H1 (cell line): ENCODE results near the gene TOP2B. TPM values are rescaled to one million over a fixed set of nuclear protein-coding genes. Genes with fewer than 3 reads are reported as not detected.

Experiments
- CTCF ChIA-PET: fragments of 300-600 bp; sonication (Branson Sonifier 250); formaldehyde crosslinking; loops from one replicate; lab custom pipeline; 2021; ENCODE audit not compliant: partially characterized antibody; lab: Charles Lee
- POLR2A ChIA-PET: fragments of 300-600 bp; sonication (Branson Sonifier 250); formaldehyde crosslinking; loops from one replicate; lab custom pipeline; 2021; ENCODE audit warnings: inconsistent platforms; ENCODE audit not compliant: partially characterized antibody; lab: Charles Lee
- DNase-seq, 2 experiments: peaks; one replicate each; pipeline versions ENCODE4 v3.0.0 to v3.0.0-alpha.2; 2010 to 2022; ENCODE audit warnings: low spot score in 2 of 2, low read depth in 1 of 2, mixed read lengths in 1 of 2
- FAIRE-seq: peaks from 2 replicates; lab custom pipeline; 2011; peaks lifted over from hg19 to GRCh38; lab: Jason Lieb, UNC
- H2AFZ ChIP-seq: 2 replicates; pipeline ENCODE4 v1.8.1; 2012; ENCODE audit warnings: low read length, inconsistent platforms
- H2AK5ac ChIP-seq: 2 replicates; pipeline ENCODE4 v1.6.1; 2013; ENCODE audit warnings: low read depth, low read length
- H2BK120ac ChIP-seq: replicated peaks from 2 replicates; pipeline ENCODE3; 2013; ENCODE audit warnings: low read depth, low read length, inconsistent platforms
- H2BK12ac ChIP-seq: 2 replicates; pipeline ENCODE4 v1.6.1; 2013; ENCODE audit warnings: low read depth, low read length
- H2BK15ac ChIP-seq: 2 replicates; pipeline ENCODE4 v1.6.1; 2013; ENCODE audit warnings: low read length
- H2BK20ac ChIP-seq: 2 replicates; pipeline ENCODE4 v1.6.1; 2013; ENCODE audit warnings: low read length
- H2BK5ac ChIP-seq: 2 replicates; pipeline ENCODE4 v1.6.1; 2013; ENCODE audit warnings: low read depth, low read length
- H3K14ac ChIP-seq: 2 replicates; pipeline ENCODE4 v1.6.1; 2013; ENCODE audit warnings: inconsistent platforms; ENCODE audit not compliant: insufficient read length
- H3K18ac ChIP-seq: 2 replicates; pipeline ENCODE4 v1.6.1; 2013; ENCODE audit warnings: low read length; ENCODE audit errors: extremely low read depth
- H3K23ac ChIP-seq: 2 replicates; pipeline ENCODE4 v1.6.1; 2013; ENCODE audit warnings: inconsistent platforms; ENCODE audit not compliant: insufficient read length
- H3K23me2 ChIP-seq: 2 replicates; pipeline ENCODE4 v1.6.1; 2013; ENCODE audit warnings: low read depth, low read length
- H3K27ac ChIP-seq: 2 replicates; pipeline ENCODE4 v1.6.1; 2011; ENCODE audit warnings: low read depth, low read length, inconsistent platforms
- H3K27me3 ChIP-seq, 4 experiments: replicated peaks in 1 of 4; 1 replicate in 1 of 4; 2 replicates in 3 of 4; pipeline versions ENCODE4 v1.6.1 to v1.8.1; 2011 to 2013; ENCODE audit warnings: low read length in 3 of 4, mild to moderate bottlenecking in 3 of 4, inconsistent platforms in 2 of 4, mixed read lengths in 2 of 4, moderate library complexity in 1 of 4; ENCODE audit not compliant: control insufficient read depth in 3 of 4, insufficient read depth in 3 of 4; ENCODE audit errors: extremely low read depth in 1 of 4
- H3K36me3 ChIP-seq, 4 experiments: 2 replicates each; pipeline versions ENCODE4 v1.6.1 to v1.8.1; 2011 to 2013; ENCODE audit warnings: mild to moderate bottlenecking in 4 of 4, low read length in 3 of 4, moderate library complexity in 2 of 4, control low read depth in 1 of 4, inconsistent platforms in 1 of 4; ENCODE audit not compliant: insufficient read depth in 4 of 4, control insufficient read depth in 2 of 4
- H3K4ac ChIP-seq: replicated peaks from 2 replicates; pipeline ENCODE3; 2013; ENCODE audit warnings: low read length, low read depth, mixed read lengths, inconsistent platforms; ENCODE audit not compliant: insufficient read length
- H3K4me1 ChIP-seq, 4 experiments: replicated peaks in 1 of 4; 1 replicate in 1 of 4; 2 replicates in 3 of 4; pipeline versions ENCODE4 v1.6.1 to v1.8.1; 2011 to 2013; ENCODE audit warnings: low read length in 3 of 4, inconsistent platforms in 2 of 4, mixed read lengths in 1 of 4; ENCODE audit not compliant: insufficient read depth in 4 of 4, control insufficient read depth in 3 of 4
- H3K4me2 ChIP-seq, 2 experiments: 2 replicates each; pipeline versions ENCODE4 v1.6.1 to v1.8.1; 2011 to 2013; ENCODE audit warnings: low read depth in 2 of 2, low read length in 2 of 2, control low read depth in 1 of 2, inconsistent platforms in 1 of 2, mild to moderate bottlenecking in 1 of 2; ENCODE audit not compliant: insufficient read depth in 1 of 2
- H3K4me3 ChIP-seq, 4 experiments: fragments of 200-600, 300-600 bp in 1 of 4; sonication (generic), shearing (Covaris generic), sonication (Bioruptor Twin) in 1 of 4; 2 replicates each; pipeline versions ENCODE4 v1.5.1 to v1.8.1; 2011 to 2016; ENCODE audit warnings: low read length in 4 of 4, low read depth in 3 of 4, control low read depth in 2 of 4, inconsistent platforms in 2 of 4, mild to moderate bottlenecking in 2 of 4, mixed read lengths in 1 of 4, moderate library complexity in 1 of 4; ENCODE audit not compliant: insufficient read depth in 2 of 4; ENCODE audit errors: extremely low read depth in 1 of 4
- H3K56ac ChIP-seq: replicated peaks from 2 replicates; pipeline ENCODE3; 2013; ENCODE audit warnings: low read depth, mild to moderate bottlenecking, mixed read lengths, low read length, inconsistent platforms; ENCODE audit not compliant: insufficient read length
- H3K79me1 ChIP-seq: 2 replicates; pipeline ENCODE4 v1.6.1; 2013; ENCODE audit warnings: low read depth, low read length, control low read depth
- H3K79me2 ChIP-seq, 2 experiments: 2 replicates each; pipeline versions ENCODE4 v1.6.1 to v1.8.1; 2012 to 2013; ENCODE audit warnings: low read length in 2 of 2, mild to moderate bottlenecking in 2 of 2, inconsistent platforms in 1 of 2; ENCODE audit not compliant: insufficient read depth in 2 of 2, control insufficient read depth in 1 of 2
- H3K9ac ChIP-seq, 4 experiments: replicated peaks in 1 of 4; 1 replicate in 1 of 4; 2 replicates in 3 of 4; pipeline versions ENCODE4 v1.6.1 to v1.8.1; 2011 to 2013; ENCODE audit warnings: low read depth in 3 of 4, low read length in 3 of 4, control low read depth in 2 of 4, mild to moderate bottlenecking in 2 of 4, moderate library complexity in 2 of 4, inconsistent platforms in 1 of 4; ENCODE audit errors: extremely low read depth in 1 of 4
- H3K9me3 ChIP-seq, 2 experiments: 2 replicates each; pipeline versions ENCODE4 v1.6.1 to v1.8.1; 2012 to 2013; ENCODE audit warnings: mild to moderate bottlenecking in 2 of 2, moderate library complexity in 2 of 2, control low read depth in 1 of 2, inconsistent platforms in 1 of 2, low read depth in 1 of 2, low read length in 1 of 2, mixed read lengths in 1 of 2; ENCODE audit not compliant: insufficient read depth in 2 of 2
- H4K20me1 ChIP-seq, 2 experiments: replicated peaks in 1 of 2; 2 replicates each; pipeline versions ENCODE3 to v1.8.1; 2011 to 2013; ENCODE audit warnings: inconsistent platforms in 2 of 2, low read length in 2 of 2, mild to moderate bottlenecking in 1 of 2; ENCODE audit not compliant: insufficient read depth in 2 of 2, control insufficient read depth in 1 of 2
- H4K5ac ChIP-seq: 2 replicates; pipeline ENCODE4 v1.6.1; 2013; ENCODE audit warnings: low read length, low read depth, mixed read lengths, inconsistent platforms; ENCODE audit not compliant: insufficient read length
- H4K8ac ChIP-seq: 2 replicates; pipeline ENCODE4 v1.8.0; 2013; ENCODE audit warnings: mild to moderate bottlenecking, moderate library complexity, low read length, inconsistent platforms; ENCODE audit not compliant: insufficient read depth; ENCODE audit errors: extremely low read depth
- H4K91ac ChIP-seq: replicated peaks from 2 replicates; pipeline ENCODE3; 2013; ENCODE audit warnings: low read length, mixed read lengths, inconsistent platforms; ENCODE audit not compliant: insufficient read length
- BACH1 ChIP-seq: IDR thresholded peaks from 2 replicates; pipeline ENCODE4 v1.6.1; 2012; ENCODE audit warnings: low read length, improper control_type of control experiment
- FOSL1 ChIP-seq: IDR thresholded peaks from 2 replicates; pipeline ENCODE4 v1.6.1; 2011; ENCODE audit warnings: mild to moderate bottlenecking, low read depth, low read length, moderate library complexity; ENCODE audit not compliant: insufficient read depth
- WGBS, 2 experiments: shearing (Covaris generic) in 1 of 2; methylation state at CpG; one replicate each; pipeline versions ENCODE4 v1.1.6 to v1.1.7; 2013 to 2015; ENCODE audit warnings: low lambda C conversion rate in 2 of 2, mixed read lengths in 2 of 2, inconsistent platforms in 1 of 2, low coverage in 1 of 2, missing lambda C conversion rate in 1 of 2; ENCODE audit not compliant: insufficient replicate concordance in 2 of 2, insufficient coverage in 1 of 2, insufficient read length in 1 of 2; ENCODE audit errors: extremely low coverage in 1 of 2, missing lambda C conversion rate in 1 of 2; 5-methylcytosine and 5-hydroxymethylcytosine counted together
- polyA plus RNA-seq, 7 experiments: library from polyadenylated mRNA; depleted of rRNA in 3 of 7; stranded (reverse) in 5 of 7; unstranded in 2 of 7; fragments of >200 nt in 5 of 7; fragments of 200-250 nt in 2 of 7; gene quantifications; 1 replicate in 5 of 7; 2 replicates in 1 of 7; 4 replicates in 1 of 7; pipeline versions ENCODE4 v1.2.1 to v1.2.3, GENCODE V29; 2011 to 2013; ENCODE audit warnings: missing spikeins in 2 of 7, mixed read lengths in 2 of 7
- total RNA-seq: library from RNA; stranded (reverse); fragmentation: NEBNext Ultra II Directional; extraction: Animal tissue kit (Norgen Biotek cat#: 25700); gene quantifications from 2 replicates; pipeline ENCODE4 v1.2.1, GENCODE V29; 2021
- TF ChIP-seq, protein P1 (sequence below): IDR thresholded peaks from 2 replicates; pipeline ENCODE4 v1.6.1; 2011; ENCODE audit warnings: low read depth, mild to moderate bottlenecking, low read length; ENCODE audit not compliant: insufficient read depth

TOP2B gene
- total and polyA plus RNA-seq, 2 of the 8 experiments (the other 6 are each of a cell fraction or from before 2014, with no cell fraction given) = 34.9 to 206 TPM

DNA sequence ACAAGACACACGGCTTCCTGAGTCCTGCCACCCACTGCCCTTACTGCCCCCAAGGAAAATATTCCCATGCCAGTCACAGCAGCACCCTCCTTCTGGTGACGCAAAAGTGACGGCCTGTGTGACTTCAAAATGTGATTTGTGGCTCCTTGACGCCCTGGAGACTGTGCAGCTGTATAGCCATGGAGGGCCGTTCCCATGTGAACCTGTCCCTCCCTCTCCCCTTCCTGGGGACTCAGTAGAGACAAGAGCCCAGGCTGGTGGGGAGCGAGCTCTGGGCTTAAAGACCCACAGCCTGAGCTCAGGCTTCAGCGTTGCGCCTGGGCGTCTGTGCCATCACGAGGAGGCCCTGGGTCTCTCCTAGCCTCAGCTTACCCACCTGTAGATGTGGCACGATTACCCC lies 78.2 kb downstream of the TOP2B start:
- no peaks in the 10 kb centered on the region for H3K4me1 ChIP-seq
- no peak overlapping the region for H3K4me3 ChIP-seq
- no peak overlapping the region for H2AFZ ChIP-seq
- H4K5ac ChIP-seq = no peak overlapping the region
- H3K9ac ChIP-seq = no peak overlapping the region
- no peaks in the 10 kb centered on the region for H4K20me1 ChIP-seq
- no peak overlapping the region for H3K56ac ChIP-seq
- H2BK120ac ChIP-seq = no peak overlapping the region
- DNase-seq (no peak), FAIRE-seq (no peak)
- H3K36me3 ChIP-seq = no peaks in the 10 kb centered on the region
- H3K18ac ChIP-seq = no peak overlapping the region
- no peaks in the 10 kb centered on the region for H3K79me1 ChIP-seq
- WGBS, 2 experiments = 92% methylated on average over 11 of the region's 11 CpGs; no CpG with 5 or more reads in 1 of the 2 experiments
- H3K23me2 ChIP-seq = no peaks in the 10 kb centered on the region
- no peak overlapping the region for H2BK5ac ChIP-seq
- H3K4me2 ChIP-seq = no peak overlapping the region
- no peak overlapping the region for H3K14ac ChIP-seq
- no peak overlapping the region for H3K23ac ChIP-seq
- ChIA-PET POLR2A (no interaction called here), CTCF (interaction anchor here (0.7 to 11.9 kb wide), 9 partner anchors 8 to 628 kb away, joined by 3 to 138 read pairs (median 5); no protein-coding TSS in a partner anchor)
- H2BK20ac ChIP-seq = no peak overlapping the region
- H2BK15ac ChIP-seq = no peak overlapping the region
- H2BK12ac ChIP-seq = no peak overlapping the region
- no peak overlapping the region for H4K91ac ChIP-seq
- no peak overlapping the region for H3K4ac ChIP-seq
- no peak overlapping the region for H4K8ac ChIP-seq
- no peaks in the 10 kb centered on the region for H3K9me3 ChIP-seq
- no peaks in the 10 kb centered on the region for H3K79me2 ChIP-seq
- H2AK5ac ChIP-seq = no peak overlapping the region
- H3K27me3 ChIP-seq = no peaks in the 10 kb centered on the region
- H3K27ac ChIP-seq = no peak overlapping the region
- no peak for TF ChIP-seq BACH1
- TF ChIP-seq, protein P1, sequence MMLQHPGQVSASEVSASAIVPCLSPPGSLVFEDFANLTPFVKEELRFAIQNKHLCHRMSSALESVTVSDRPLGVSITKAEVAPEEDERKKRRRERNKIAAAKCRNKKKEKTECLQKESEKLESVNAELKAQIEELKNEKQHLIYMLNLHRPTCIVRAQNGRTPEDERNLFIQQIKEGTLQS = no peak
- no peak for TF ChIP-seq FOSL1
